ENCODE data around the gene EGFL6.

DNA sequence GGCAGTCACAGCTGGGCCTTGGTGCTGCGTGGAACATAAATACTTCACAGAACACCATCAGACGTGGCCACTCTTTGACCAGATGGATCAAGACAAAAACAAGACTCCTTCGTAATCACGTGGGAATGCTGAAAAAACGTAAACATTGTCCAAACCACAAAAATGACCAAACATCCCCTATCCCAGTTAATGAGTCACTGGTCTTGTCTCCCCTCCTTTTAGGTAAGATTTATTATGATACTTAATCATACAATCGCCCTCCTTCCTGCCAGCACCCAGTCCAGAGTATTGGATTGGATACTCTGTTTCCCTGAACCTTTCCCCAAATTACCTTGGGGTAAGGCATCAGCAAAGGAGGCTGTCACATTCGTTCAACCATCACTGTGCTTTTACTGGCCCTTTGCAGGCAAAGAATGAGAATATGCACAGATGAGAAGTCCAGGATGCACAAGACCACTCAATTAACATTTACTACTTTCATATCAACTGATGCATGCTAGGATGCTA is 82.9 kb downstream of the EGFL6 start:
- TF ChIP-seq, protein P1, sequence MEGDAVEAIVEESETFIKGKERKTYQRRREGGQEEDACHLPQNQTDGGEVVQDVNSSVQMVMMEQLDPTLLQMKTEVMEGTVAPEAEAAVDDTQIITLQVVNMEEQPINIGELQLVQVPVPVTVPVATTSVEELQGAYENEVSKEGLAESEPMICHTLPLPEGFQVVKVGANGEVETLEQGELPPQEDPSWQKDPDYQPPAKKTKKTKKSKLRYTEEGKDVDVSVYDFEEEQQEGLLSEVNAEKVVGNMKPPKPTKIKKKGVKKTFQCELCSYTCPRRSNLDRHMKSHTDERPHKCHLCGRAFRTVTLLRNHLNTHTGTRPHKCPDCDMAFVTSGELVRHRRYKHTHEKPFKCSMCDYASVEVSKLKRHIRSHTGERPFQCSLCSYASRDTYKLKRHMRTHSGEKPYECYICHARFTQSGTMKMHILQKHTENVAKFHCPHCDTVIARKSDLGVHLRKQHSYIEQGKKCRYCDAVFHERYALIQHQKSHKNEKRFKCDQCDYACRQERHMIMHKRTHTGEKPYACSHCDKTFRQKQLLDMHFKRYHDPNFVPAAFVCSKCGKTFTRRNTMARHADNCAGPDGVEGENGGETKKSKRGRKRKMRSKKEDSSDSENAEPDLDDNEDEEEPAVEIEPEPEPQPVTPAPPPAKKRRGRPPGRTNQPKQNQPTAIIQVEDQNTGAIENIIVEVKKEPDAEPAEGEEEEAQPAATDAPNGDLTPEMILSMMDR (IDR thresholded peaks at IDR 0.05 in 8 of 11, conservative IDR thresholded peaks at IDR 0.05 in 3 of 11), result no peak
- TF ChIP-seq POLR2A (IDR thresholded peaks at IDR 0.05), result no peak
- no peak for TF ChIP-seq POLR2AphosphoS5 (IDR thresholded peaks at IDR 0.05)

Data from spleen (tissue), 7 donors.